ENCODE results near the gene RETSAT. TPM values are rescaled to one million over a fixed set of nuclear protein-coding genes. Genes with fewer than 3 reads are reported as not detected.

RETSAT gene
- total and polyA plus RNA-seq, 12 donors: 20.3 to 87.4 (median 35.6) TPM

- ATAC-seq (peak; percentile 15 to 60 (median 49)), DNase-seq (peak; percentile 34 to 58)
- H3K27me3 ChIP-seq: no peaks in the 10 kb centered on the region
- peaks cover 4 to 38% (median 16%) of the 10 kb centered on the region in 9 donors for H3K4me1 ChIP-seq
- intact Hi-C loops (cut with DNase I): loop anchor here in 1 of 10 donors (10.0 kb wide), 1 partner anchor 384 kb away; no protein-coding TSS in a partner anchor
- H3K9me3 ChIP-seq: no peaks in the 10 kb centered on the region
- WGBS, 2 donors: 48 to 64% methylated on average over 15 of the region's 15 CpGs
- peak overlapping the region in 5 of 10 donors; percentile 4 to 42 (median 8) for H3K27ac ChIP-seq
- H3K36me3 ChIP-seq: peaks cover 0 to 69% (median 12%) of the 10 kb centered on the region in 9 donors
- peak overlapping the region in 1 of 10 donors; percentile 27 for H3K4me3 ChIP-seq
- TF ChIP-seq, protein P1, sequence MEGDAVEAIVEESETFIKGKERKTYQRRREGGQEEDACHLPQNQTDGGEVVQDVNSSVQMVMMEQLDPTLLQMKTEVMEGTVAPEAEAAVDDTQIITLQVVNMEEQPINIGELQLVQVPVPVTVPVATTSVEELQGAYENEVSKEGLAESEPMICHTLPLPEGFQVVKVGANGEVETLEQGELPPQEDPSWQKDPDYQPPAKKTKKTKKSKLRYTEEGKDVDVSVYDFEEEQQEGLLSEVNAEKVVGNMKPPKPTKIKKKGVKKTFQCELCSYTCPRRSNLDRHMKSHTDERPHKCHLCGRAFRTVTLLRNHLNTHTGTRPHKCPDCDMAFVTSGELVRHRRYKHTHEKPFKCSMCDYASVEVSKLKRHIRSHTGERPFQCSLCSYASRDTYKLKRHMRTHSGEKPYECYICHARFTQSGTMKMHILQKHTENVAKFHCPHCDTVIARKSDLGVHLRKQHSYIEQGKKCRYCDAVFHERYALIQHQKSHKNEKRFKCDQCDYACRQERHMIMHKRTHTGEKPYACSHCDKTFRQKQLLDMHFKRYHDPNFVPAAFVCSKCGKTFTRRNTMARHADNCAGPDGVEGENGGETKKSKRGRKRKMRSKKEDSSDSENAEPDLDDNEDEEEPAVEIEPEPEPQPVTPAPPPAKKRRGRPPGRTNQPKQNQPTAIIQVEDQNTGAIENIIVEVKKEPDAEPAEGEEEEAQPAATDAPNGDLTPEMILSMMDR (IDR thresholded peaks at IDR 0.05): no peak
Measured at GRCh38 chr2:85308896-85309555, 45.3 kb downstream of the RETSAT start.

GRCh38 chr2:85308201-85308600, 46.1 kb downstream of the RETSAT start:
- Histone ChIP-seq H3K27me3 (no peaks in the 10 kb centered on the region), H3K4me3 (no peak overlapping the region), H3K9me3 (no peaks in the 10 kb centered on the region), H3K4me1 (peaks cover 4 to 38% (median 12%) of the 10 kb centered on the region in 9 donors), H3K27ac (peak overlapping the region in 1 of 10 donors; percentile 64), H3K36me3 (peaks cover 0 to 74% (median 12%) of the 10 kb centered on the region in 9 donors)
- 80 to 85% methylated on average over 6 of the region's 6 CpGs for WGBS, 2 donors
- TF ChIP-seq, protein P1 (IDR thresholded peaks at IDR 0.05): no peak
- intact Hi-C loops (cut with DNase I): loop anchor here in 1 of 10 donors (10.0 kb wide), 1 partner anchor 383 kb away; no protein-coding TSS in a partner anchor
- ATAC-seq (no peak), DNase-seq (no peak)

DNA sequence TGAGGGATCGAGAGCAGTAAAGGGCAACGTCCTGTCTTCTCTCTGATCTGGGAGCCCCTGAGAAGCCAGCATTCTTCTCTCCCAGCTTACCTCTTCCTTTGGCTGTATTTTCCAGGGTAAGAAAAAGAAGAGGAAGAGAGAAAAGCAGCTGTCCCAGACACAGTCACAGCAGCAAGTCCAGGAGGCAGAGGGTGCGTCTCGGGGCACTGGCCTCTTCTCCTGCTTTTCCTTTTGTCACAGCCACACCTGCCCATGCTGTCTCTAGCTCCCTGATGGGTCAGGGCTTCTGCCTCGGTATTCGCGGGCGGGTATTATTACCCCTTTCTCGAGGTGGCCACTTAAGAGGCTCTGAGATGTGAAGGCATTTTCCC, 46.8 kb downstream of the RETSAT start:
- no peak for ATAC-seq
- no peaks in the 10 kb centered on the region for H3K9me3 ChIP-seq
- H3K4me1 ChIP-seq: peaks cover 4 to 38% (median 12%) of the 10 kb centered on the region in 9 donors
- 74 to 79% methylated on average over 9 of the region's 9 CpGs for WGBS, 2 donors
- H3K27ac ChIP-seq: peak overlapping the region in 5 of 10 donors; percentile 22 to 72 (median 36)
- H3K36me3 ChIP-seq: peaks cover 0 to 76% (median 12%) of the 10 kb centered on the region in 9 donors
- H3K27me3 ChIP-seq: no peaks in the 10 kb centered on the region
- H3K4me3 ChIP-seq: peak overlapping the region in 2 of 10 donors; percentile 12 to 26
- no peak for DNase-seq
- intact Hi-C loops (cut with DNase I): loop anchor here in 1 of 10 donors (10.0 kb wide), 1 partner anchor 383 kb away; no protein-coding TSS in a partner anchor
- TF ChIP-seq, protein P1 (IDR thresholded peaks at IDR 0.05): no peak

GRCh38 chr2:85303780-85304531, 50.4 kb downstream of the RETSAT start:
- TF ChIP-seq, protein P1 (IDR thresholded peaks at IDR 0.05): no peak
- no peak for ATAC-seq
- Histone ChIP-seq H3K9me3 (no peaks in the 10 kb centered on the region), H3K4me1 (peaks cover 2 to 27% (median 11%) of the 10 kb centered on the region in 9 donors), H3K36me3 (peaks cover 0 to 58% (median 12%) of the 10 kb centered on the region in 9 donors), H3K27me3 (no peaks in the 10 kb centered on the region), H3K27ac (no peak overlapping the region), H3K4me3 (no peak overlapping the region)
- intact Hi-C loops (cut with DNase I): loop anchor here in 2 of 10 donors (5.0 to 10.0 kb wide), 2 partner anchors 237 to 379 kb away; no protein-coding TSS in a partner anchor
- no peak for DNase-seq
- WGBS, 2 donors: 91 to 92% methylated on average over 28 of the region's 28 CpGs

All from heart right ventricle (tissue), 16 donors.